ENCODE results near the gene TAF10.

The TAF10 gene

DNA sequence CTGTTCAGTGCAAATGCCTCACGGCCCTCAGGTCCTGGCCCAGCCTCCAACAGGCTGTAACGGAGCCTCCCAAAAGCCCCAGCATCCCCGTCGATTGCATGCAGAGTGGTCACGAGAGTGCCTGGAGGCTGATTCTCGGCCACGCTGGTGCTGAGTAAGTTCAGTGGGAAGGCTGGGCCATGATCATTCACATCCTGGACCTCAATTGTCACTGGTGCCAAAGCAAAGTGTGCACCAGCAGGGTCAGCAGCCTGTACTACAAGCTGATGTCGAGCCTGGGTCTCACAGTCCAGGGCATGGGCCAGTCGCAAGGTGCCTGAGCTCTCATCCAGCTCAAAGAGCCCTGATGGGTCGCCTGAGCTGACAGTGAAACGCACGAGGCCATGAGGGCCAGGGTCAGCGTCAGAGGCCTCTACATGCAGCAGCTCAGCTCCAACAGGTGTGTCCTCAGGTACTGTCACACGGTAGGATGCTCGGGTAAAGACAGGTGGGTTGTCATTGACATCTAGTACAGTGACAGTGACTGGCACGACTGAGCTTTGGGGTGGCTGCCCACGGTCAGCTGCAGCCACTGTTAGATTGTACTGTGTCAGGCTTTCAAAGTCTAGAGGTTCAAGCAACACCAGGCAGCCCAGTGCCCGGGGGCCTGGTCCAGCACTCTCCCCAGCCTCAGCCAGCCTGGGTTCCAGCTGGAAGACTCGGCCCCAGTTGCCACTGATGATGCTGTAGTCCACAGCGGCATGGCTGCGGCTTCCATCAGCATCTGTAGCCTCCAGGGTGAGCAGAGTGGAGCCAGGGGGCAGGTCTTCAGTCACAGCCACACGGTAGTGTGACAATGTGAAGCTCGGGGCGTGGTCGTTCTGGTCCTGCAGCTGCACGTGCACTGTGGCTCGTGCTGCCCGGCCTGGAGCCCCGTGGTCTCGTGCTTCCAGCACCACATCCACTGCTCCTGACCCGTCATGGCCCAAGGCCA, 11.7 kb upstream of the TAF10 start:
- DNase-seq: no peak

DNA sequence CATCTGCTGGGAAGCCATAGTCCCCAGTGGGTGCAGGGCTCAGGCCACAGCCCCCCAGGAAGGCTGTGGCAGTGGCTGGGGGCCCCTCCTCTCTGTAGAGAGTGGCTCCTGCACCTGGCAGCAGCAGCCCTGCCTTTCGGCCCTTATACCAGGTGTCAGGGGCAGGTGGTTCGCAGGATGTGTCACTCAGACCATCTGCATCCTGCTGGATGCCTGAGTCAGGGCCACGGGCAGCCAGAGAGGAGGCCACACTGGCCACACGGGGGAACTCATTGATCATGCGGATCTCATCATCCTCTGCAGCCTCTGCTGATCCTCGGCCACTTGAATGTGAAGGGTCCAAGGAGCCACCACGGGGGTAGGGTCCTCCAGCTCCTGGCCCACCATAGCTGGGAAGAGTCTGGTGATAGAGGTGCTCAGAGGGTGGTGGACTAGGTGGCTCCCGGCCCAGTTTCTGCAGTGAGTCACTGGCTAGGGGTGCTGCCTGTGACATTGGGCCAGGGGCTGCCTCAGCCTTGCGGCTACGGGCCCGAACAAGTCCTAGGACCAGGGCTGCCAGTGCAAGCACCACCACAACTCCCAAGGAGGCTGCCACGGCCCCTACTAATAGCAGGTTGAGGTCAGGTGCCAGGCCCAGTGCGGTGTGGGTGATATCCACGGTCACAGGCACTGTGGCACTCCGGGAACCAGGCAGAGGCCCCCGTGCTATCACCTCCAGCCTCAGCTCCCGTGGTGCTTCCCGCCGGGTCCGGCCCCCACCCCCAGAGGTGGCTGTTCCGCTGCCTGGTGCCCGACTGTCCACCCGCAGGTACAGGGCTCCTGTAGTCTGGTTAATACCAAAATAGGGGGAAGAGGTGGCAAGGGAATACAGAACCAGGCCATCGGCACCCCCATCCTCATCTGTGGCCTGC, 10.5 kb upstream of the TAF10 start:
- DNase-seq: no peak

DNA sequence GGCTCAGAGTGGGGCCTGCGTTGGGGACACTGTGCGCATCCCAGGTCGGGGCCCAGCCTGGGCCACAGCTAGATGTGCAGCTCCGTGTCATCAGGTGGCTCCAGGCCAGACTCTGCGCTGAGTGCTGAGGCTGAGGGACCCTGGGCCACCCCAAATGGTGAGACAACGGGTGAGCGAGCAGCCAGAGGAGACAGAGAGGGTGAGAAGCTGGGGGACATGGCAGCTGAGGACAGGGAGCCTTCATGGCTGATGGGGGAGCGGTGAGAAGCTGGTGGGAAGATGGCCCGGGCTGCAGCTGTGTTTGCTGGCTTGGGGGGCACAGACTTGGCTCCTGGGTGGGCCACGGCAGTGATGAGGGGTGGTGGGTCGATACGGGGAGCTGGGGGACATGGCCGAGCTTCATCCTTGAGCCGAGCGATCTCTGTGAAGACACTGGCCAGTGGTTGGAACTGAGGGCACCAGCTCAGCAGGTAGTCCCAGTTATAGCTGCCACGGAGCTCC, 9.7 kb upstream of the TAF10 start:
- no peak for DNase-seq

DNA sequence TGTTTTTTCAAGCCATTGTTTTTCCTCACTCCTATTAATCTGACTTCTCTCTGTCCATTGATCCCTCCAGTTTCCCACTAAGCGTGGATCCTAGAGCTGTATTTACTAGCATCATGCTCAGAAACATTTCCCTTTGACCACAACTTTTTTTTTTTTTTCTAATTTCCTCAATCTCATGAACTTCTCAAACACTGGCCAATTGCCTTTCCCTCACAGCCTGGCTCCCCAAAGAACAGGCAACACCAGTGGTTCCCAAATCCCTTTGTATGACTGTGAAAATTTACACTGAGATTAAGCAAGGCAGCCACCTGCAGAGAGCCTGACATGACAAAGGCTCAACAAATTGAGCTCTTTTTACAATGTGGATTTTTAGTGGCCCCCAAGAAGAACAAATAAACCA, 8.6 kb upstream of the TAF10 start:
- DNase-seq: no peak

DNA sequence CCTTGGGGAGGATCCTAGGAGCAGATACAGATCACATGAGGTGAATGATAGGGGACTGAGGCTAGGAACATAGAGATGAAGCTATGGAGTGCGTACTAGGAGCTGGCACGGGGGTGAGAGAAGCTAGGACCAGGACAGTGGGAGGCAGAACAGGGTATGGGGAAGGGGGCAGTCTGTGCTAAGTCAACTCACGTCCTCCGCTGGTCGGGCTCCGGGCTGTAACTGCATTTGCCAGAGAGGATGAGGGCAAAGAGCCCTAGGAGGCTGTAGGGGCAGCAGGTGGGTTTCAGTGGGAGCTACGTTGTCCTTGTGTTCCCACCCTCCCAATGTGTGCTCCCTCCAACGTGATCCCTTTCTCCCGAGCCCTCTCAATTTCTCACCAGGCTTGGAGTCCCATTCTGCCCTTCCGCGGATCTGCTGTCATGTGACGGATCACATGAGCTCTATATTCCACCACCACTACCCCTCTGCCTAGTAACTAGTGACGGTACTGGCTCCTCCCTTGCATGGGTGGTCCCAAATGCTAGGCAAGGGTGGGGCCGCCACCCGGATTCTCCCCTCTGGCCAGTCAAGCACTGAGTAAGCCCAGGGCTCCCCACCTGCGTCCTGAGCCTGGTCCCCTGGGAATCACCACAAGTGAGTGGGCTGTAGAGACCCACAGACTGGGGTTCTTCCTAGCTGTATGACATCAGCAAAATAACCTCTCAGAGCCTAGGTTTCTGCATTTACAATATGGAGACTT, 7.2 kb upstream of the TAF10 start, which contains the start of gene TPP1:
Gene TPP1 (minus strand): TSS at position 419 of the 742 bp plus-strand sequence. CDS start 22 bp downstream, at position 397.
- DNase-seq: peak; percentile 91

DNA sequence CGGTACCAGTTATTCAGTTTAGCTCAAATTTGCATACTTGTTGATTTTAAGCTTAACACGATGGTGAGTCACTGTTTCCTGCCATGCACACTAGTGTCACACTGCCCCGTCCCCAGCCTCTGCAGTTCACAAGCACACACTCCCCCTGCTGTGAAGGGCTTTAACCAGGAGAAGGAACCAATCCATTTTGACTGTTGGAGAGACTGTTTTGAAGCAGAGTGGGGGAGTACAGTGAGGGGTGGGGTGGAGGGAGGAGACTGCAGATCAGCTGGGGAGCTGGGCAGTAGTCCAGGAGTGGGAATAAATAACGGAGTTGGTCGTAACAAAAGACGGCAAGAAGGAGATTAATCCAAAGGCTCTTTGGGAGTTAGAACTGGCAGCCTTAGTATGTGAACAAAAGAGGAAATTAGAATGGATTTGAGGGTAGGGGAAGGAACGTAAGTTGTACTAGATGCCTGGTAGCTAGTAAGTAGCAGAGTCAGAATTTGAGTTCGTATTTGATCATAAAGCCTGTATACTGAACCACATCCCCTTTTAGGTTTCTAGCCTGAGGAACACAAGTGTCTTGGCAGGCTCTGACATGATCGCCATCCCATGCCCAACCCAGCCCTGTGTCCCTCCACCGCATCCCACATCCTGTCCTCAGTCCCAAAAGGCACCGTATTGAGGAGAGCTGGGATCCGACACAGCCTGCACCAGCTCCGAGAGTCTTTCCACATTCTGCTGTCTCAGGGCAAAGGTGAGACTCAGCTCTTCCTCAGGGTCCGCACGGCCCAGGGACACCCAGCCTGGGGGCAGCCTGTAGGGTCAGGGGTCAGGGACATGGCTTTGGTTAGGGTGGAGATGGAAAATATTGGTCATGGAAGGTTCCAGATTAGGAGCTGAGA, 6.3 kb upstream of the TAF10 start:
- no peak for DNase-seq

DNA sequence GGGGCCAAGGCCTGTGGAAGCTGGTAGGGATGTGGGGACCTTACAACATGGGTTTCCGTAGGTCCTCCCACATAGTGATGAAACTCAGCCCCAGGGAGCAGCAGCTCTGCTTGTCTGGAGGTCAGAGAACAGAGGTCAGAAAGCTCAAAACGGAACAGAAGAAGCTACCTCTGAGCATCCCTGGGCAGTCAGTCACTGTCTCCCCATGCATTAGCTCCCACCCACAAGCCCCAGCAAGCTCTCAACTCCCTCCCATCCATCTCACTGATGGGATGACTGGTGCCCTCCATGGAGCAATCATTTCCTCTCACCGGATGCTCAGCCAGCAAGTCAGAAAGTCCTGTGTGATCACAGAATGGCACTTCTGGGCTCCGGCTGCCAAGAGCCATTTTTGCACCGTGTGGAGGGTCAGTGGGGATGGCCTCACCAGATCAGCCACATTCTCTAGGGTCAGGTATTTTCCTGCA, 5.3 kb upstream of the TAF10 start:
- no peak for DNase-seq

DNA sequence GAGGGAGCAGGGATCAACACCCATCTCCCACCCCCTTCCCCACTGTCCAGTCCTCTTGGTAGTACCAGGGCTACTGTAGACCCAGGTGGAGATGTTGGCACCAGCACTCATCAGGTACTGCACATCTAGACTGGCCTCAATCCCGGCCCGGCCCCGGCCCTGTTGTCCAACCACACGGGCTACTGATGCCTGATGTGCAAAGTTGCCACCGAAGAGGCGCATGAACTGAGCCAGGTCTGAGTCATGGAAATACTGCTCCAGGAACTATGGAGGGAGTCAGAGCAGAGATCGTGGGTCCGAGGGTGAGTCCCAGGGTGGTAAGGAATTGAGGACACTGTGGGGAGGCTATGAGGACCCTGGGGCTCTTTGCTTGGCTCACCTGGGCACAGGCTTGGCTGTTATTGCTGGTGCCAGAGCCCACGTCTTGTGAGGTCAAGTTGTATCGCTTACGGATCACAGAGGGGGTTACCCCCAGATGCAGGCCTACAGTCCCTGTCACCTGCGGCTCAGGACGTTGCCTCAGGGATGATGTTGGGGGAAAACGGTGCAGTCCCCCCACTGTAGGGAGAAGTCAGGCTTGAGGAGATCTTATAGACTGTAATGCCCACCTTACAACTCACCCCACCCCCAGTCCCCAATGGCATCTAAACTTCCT, 4.7 kb upstream of the TAF10 start:
- DNase-seq: no peak

DNA sequence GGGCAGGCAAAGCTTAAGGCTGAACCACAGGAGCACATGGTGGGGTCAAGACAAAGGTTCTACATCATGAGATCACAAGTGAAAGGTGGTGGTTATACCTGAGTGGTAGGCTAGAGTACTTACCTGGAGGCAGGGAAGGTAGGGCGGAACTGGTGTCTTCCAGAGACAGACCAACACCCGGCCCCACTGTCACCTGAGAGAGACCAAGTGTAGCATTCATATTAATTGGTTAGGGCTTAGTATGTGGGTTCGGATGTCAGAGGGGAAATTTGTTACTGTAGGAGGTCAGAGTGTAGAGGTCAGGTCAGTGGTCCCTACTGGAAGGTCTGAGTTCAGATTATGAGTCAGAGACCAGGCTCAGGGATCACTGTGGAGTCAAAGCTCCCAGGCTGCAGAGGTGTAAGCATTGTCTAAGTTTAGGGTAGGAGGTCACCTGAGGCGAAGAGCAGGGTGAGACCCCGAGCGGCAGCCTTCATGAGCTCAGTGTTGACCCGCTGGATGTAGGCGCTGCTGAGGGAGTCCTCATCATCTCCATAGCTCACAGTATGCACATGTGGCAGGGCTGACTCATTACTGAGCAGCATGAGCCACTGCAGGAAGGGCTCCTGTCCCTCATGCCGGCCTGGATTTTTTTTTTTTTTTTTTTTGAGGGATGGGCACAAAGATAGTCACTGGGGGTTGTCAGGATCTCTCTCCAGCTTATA, 4.0 kb upstream of the TAF10 start:
- DNase-seq: no peak

DNA sequence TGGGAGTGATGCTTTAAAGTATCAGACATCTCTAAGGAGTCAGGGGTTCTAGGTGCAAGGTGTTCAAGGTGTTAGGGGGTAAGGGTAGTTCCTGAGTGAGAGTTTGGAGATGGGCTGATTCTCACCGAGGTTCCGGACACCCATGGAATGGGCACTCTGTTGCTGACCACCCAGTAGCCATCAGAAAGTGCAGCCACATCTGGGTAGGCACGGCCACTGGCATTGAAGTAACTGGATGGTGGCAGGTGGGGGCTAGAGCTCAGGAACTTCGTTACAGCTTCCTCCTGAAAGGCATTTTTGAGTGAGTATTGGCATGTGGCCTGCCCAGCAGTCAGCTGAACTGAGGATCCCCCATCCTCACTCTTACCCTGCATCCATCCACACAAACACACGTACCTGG, 3.0 kb upstream of the TAF10 start:
- no peak for DNase-seq

DNA sequence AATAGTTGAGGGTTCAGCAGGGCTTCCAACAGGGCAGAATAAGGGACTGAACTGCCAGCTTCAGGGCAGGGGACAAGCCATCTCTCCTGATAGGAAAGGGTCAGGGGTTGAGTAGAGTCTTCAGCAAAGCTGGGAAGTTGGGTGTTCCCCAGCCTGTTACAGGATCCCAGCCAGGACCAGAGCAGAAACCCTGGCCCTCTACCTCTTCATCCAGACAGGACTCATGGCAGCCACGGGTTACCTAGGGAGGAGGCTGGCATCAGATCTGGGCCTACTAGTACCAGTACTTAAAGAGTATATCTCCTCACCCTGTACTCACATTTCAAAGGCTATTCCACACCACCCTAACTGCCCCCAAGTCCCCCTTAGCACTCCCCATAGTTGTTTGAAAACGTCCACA, 2.4 kb upstream of the TAF10 start:
- DNase-seq: no peak

DNA sequence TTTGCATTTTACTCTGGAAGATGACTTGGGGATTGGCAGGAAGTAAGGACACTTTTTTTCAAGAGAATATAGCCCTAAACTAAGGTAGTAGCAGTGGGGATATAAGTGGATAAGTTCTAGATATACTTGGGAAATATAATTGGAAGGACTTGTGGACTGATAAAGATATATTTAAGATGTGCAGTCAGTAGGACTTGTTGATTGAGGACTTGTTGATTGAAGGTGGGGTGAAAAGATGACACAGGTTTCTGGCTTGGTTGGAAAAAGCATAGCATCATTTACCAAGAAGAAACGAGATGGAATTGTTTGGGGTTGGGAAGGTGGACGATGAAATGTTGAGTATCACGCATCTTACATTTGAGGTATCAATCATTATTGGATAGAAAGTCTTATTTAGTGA, 1.5 kb upstream of the TAF10 start:
- no peak for DNase-seq

DNA sequence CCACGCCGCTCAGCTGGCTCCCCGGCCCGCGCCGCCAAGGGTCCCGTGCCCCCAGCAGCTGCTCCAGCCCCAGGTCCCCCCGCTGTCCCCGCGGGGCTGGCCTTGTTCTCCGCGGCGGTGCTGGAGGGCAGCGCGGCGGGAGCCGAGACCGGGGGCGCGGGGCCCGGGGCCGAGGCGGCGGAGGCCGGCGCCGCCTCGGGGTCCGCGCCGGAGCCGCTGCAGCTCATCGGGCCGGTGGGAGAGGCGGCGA, 128 bp downstream of the TAF10 start:
- no peak for DNase-seq

DNA sequence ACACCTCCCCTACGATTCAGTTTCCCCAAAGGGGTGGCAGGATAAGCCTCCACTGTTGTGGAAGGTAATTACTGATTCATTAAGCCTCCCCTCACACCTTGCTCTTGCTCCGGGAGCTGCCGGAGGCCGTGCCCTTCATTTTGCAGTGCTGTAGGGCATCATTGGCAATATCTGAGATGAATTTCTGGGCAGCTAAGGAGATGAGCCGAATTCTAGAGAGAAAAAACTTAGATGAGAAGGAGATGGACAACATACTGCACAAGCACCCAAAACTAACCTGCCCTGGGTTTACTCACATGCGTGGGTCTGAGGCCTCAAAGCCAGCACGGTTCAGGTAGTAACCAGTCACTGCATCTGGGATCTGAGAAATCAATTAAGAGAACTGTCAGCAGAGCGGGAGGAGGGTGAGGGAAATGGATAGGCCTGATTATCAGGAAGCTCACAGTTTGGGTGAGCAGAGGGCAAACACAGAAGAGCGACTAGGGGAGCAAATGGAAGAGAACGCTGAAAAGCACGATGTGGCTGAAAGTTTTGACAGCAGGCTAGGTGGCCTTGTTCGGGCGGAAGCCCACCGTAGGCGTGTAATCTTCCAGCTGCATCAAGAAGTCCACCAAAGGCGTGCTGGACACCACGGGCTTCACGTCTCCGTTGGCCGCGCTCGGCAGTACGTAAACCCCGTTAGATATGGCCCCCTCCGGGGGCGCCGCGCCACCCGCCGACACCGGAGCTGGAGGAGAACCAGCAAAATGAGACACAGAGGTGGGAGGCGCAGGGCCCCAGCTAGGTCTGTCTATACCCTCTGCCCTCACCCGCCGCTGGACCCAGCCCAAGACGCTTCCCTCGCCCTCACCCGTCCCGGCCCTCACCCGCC, 689 bp downstream of the TAF10 start:
- no peak for DNase-seq

DNA sequence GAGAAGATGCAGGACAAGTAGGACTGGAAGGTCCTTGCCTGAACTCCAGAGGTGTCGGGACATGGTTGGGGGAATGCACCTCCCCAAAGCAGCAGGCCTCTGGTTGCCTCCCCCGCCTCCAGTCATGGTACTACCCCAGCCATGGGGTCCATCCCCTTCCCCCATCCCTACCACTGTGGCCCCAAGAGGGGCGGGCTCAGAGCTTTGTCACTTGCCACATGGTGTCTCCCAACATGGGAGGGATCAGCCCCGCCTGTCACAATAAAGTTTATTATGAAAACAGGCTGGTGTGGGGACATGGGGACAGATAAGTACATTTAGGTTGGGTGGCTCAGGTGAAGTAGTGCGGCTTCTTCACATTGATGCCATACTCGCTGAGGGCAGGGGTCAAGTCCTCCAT, 1.4 kb downstream of the TAF10 start:
- DNase-seq: no peak

DNA sequence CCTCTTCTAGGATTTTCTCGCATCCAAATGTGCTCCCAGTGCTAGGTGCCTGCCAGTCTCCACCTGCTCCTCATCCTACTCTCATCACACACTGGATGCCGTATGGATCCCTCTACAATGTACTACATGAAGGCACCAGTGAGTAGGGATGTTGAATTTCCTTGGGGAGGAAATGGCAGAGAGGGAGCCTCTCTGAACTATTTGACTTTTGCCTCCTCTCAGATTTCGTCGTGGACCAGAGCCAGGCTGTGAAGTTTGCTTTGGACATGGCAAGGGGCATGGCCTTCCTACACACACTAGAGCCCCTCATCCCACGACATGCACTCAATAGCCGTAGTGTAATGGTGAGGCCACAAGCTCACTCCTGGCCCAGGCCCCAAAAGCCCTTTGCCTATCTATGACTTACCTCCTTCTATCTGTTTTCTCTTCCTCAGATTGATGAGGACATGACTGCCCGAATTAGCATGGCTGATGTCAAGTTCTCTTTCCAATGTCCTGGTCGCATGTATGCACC, 2.5 kb downstream of the TAF10 start:
- DNase-seq: no peak

DNA sequence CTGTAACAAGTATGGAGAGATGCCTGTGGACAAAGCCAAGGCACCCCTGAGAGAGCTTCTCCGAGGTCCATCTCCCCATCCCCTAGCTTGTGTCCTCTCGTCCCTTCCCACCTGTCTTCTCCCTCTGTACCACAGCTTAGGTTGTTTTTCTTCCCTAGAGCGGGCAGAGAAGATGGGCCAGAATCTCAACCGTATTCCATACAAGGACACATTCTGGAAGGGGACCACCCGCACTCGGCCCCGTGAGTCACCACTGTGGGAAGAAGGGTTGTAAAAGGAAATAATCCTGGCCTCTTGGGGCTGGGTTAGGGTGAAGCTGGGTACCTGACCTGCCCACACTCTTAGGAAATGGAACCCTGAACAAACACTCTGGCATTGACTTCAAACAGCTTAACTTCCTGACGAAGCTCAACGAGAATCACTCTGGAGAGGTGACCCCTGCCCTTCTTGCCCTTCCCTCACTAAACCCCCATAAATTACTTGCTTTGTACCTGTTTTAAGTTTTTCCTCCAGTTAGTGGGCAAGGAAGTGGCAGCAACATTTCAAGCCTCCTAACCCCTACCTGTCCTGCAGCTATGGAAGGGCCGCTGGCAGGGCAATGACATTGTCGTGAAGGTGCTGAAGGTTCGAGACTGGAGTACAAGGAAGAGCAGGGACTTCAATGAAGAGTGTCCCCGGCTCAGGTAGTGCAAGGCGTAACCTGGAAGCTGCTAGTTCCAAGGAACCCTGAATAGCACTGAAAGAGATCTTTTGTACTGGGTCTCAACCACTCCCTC, 3.1 kb downstream of the TAF10 start:
- no peak for DNase-seq

DNA sequence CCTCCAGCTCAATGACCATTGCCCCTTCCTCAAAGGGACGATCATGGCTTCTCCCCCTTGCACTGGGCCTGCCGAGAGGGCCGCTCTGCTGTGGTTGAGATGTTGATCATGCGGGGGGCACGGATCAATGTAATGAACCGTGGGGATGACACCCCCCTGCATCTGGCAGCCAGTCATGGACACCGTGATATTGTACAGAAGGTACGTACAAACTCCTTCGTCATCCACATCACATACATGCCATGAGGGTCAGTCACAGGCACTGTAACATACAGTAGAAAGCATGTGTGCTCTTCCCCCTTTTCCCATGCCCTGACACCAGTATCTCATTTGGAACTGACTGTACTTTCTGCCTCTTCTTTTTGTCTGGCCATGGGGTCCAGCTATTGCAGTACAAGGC, 4.0 kb downstream of the TAF10 start:
- no peak for DNase-seq

Data from NCI-H1930 (cell line).